ENCODE data around the gene CEP44.
"Not testable (repeated sequence)": the region's sequence is repeated elsewhere in the genome, so short reads cannot be mapped to it uniquely, and the experiment has no call there.

The CEP44 gene

DNA sequence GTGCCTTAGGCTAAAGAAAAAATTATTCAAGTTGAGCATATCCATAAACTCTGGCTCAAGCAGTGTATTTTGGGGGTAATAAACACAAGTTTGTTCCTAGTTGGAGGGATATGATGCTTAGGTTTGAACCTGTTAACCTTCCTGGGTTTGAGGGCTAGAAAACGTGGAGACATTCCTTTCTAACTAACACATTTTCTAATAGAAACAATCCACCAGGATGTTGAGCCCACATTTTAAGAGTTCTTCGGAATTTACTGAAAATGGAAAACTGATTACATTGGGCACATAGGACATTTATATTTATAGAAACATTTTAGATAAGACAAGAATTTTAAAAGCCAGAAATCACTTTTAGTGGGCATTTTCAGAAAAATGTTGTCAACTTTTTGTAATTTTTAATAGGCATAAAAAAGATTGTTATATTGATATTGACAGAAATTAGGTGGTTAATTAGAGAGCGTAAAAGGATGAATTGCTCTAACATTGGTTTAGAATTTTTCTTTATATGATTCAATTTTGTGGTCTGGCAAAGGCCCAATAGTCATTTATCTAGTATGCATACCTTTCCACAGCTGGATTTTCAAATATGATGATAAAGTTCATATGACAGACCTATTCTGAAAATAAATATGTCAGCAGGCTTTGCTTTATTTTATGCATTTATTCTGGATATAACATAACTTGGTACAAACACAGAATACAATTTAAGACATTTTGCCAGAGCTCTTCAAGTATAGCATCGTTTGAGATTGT is 49.2 kb downstream of the CEP44 start:
- no peak for DNase-seq

GRCh38 chr4:174334628-174335027 is 50.9 kb downstream of the CEP44 start:
- DNase-seq: no peak

DNA sequence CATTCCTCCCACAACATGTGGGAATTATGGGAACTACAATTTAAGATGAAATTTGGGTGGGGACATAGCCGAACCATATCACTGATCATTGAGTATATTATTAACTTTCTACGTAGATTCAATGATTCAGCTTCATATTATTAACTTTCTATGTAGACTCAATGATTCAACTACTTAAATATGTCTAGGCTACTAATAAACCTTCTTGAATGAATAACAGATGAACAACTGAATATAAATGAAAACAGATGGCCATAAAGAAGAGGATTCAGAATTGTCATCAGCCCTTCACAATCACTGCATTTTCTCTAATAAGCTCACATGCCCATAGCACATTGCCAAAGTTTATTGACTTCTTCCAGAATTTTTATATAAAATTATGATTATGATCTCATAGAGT is 57.0 kb downstream of the CEP44 start:
- DNase-seq: no peak

- no peak for DNase-seq
These were observed 65.4 kb downstream of the CEP44 start for GRCh38 chr4:174349156-174349555.

- no peak for DNase-seq
These were observed 68.5 kb downstream of the CEP44 start for GRCh38 chr4:174352061-174352819.

GRCh38 chr4:174357321-174357720 is 73.6 kb downstream of the CEP44 start:
- DNase-seq: no peak

DNA sequence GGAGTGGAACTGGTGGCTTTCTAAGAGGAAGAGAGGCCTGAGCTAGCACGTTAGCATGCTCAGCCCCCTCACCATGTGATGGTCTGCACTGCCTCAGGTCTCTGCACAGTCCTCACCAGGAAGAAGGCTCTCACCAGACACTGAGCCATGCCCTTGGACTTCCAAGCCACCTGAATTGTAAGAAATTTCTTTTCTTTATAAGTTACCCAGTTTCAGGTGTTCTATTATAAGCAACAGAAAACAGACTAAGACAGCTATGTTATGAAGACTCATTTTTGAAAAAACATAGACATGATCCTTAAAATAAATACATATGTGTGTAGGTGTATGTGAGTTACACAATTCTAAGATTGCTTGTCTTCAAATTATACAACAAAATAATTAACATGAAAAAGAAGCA is 74.7 kb downstream of the CEP44 start:
- no peak for DNase-seq

DNA sequence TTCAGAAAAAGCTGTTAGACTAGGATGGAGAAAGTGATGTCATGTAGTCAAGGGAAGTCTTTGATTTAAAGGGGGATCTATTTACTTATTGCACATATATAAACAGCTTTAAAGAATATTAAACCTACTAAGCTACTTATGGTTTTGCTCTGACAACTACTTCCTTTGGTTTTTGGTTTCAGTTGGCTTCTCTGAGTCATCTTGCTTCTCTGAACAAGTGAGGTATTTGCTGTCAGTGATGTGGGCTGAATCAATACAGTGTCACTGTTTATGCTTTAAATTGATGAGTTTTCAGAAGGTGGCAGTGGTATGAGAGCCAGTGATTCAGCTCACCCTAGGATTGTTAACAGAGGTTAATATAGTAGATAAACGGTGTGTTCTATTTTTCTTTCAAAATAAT is 75.1 kb downstream of the CEP44 start:
- no peak for DNase-seq

DNA sequence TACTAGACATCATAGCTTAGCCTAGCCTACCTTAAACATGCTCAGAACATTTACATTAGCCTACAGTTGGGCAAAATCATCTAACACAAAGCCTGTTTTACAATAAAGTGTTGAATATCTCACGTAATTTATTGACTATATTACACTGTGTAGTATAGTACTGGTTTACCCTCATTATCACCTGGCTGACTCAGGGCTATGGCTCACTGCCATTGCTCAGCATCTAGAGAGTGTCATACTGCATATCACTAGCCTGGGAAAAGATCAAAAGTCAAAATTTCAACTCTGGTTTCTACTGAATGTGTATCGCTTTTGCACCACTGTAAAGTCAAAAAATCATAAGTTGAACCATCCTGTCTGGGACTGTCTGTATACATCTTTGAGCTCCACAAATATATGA is 78.6 kb downstream of the CEP44 start:
- DNase-seq: no peak

GRCh38 chr4:174363782-174364181 is 80.1 kb downstream of the CEP44 start:
- DNase-seq: not testable (repeated sequence)

GRCh38 chr4:174365018-174365587 is 81.4 kb downstream of the CEP44 start:
- no peak for DNase-seq

- no peak for DNase-seq
These were observed 86.3 kb downstream of the CEP44 start for GRCh38 chr4:174369985-174370384.

DNA sequence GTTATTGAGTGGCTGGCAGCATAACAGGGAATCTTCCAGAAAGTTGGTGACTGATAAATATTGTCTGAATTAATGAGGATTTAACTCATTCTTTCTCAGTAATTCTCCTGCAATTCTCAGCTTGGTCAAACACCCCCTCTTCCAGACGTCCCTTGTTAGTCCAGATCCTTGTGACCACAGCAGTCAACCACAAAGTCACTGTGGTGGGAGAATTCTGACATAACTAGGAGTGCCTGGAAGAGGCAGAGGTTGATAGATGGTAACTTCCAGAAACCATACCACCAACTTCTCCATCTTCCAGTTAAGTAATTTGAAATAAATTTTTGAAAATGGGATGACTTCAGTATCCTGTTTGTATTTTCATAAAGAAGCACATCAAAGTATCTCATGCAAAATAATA is 90.1 kb downstream of the CEP44 start:
- no peak for DNase-seq

- DNase-seq: no peak
These were observed 91.7 kb downstream of the CEP44 start for GRCh38 chr4:174375422-174375821.

- no peak for DNase-seq
These were observed 93.9 kb downstream of the CEP44 start for GRCh38 chr4:174377613-174378012.

- DNase-seq: no peak
These were observed 95.2 kb downstream of the CEP44 start for GRCh38 chr4:174378951-174379350.

- DNase-seq: not testable (repeated sequence)
These were observed 96.5 kb downstream of the CEP44 start for GRCh38 chr4:174380206-174380605.

- DNase-seq: no peak
These were observed 97.2 kb downstream of the CEP44 start for GRCh38 chr4:174380699-174381439.

DNA sequence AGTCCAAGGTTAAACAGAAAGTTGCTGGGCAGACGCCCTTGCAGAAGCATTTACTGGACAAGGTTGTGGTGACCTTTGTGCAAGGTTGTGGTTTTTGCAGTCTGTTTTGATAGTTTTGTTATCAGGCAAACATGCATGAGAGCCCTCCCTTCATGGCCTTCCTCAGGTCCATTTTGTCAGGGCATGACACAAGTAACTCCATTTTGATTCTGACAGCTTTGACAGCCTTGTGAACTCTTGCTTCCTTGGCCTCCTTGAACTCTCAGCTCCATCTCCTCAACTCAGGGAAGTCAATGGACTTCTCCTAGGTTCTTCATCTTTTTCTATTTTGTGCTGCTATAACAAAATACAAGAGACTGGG is 97.7 kb downstream of the CEP44 start:
- no peak for DNase-seq
